Measurements from ENCODE around the gene SUMO3. TPM values are rescaled to one million over a fixed set of nuclear protein-coding genes. Genes with fewer than 3 reads are reported as not detected.

Gene SUMO3
- total RNA-seq, 1 donor from 2014 or later: 72.7 TPM

- DNase-seq (ENCODE audit: low read depth in 2 of 2): no peak
Observed at GRCh38 chr21:44761011-44761729, 56.7 kb downstream of the SUMO3 start.

GRCh38 chr21:44760376-44760775 lies 57.5 kb downstream of the SUMO3 start:
- no peak for DNase-seq (ENCODE audit: low read depth in 2 of 2)

- no peak for DNase-seq (ENCODE audit: low read depth in 2 of 2)
Observed at GRCh38 chr21:44759628-44760285, 58.1 kb downstream of the SUMO3 start.

- no peak for DNase-seq (ENCODE audit: low read depth in 2 of 2)
Observed at GRCh38 chr21:44758781-44759627, 58.9 kb downstream of the SUMO3 start.

- no peak for DNase-seq (ENCODE audit: low read depth in 2 of 2)
Observed at GRCh38 chr21:44758141-44758561, 59.7 kb downstream of the SUMO3 start.

- DNase-seq (ENCODE audit: low read depth in 2 of 2): no peak
Observed at GRCh38 chr21:44757731-44758130, 60.1 kb downstream of the SUMO3 start.

GRCh38 chr21:44756423-44757185 lies 61.3 kb downstream of the SUMO3 start:
- DNase-seq (ENCODE audit: low read depth in 2 of 2): no peak

Other genes starting within 250 kb of the SUMO3 start
- gene KRTAP10-4, start 244.3 kb downstream of the SUMO3 start, total RNA-seq: not detected in 2 replicates
- gene KRTAP10-5, start 237.5 kb downstream of the SUMO3 start, total RNA-seq: not detected in 2 replicates
- not detected in 2 replicates for gene KRTAP10-6, start 225.6 kb downstream of the SUMO3 start, total RNA-seq
- not detected in 2 replicates for gene KRTAP10-7, start 217.5 kb downstream of the SUMO3 start, total RNA-seq
- not detected in 2 replicates for gene KRTAP10-8, start 206.0 kb downstream of the SUMO3 start, total RNA-seq
- gene KRTAP10-9, start 191.0 kb downstream of the SUMO3 start, total RNA-seq: not detected in 2 replicates
- gene KRTAP10-10, start 180.7 kb downstream of the SUMO3 start, total RNA-seq: not detected in 2 replicates
- gene KRTAP10-11, start 171.6 kb downstream of the SUMO3 start, total RNA-seq: not detected in 2 replicates
- not detected in 2 replicates for gene KRTAP12-4, start 163.4 kb downstream of the SUMO3 start, total RNA-seq
- gene KRTAP12-3, start 160.1 kb downstream of the SUMO3 start, total RNA-seq: not detected in 2 replicates
- not detected in 2 replicates for gene KRTAP12-2, start 151.1 kb downstream of the SUMO3 start, total RNA-seq
- gene KRTAP12-1, start 135.9 kb downstream of the SUMO3 start, total RNA-seq: not detected in 2 replicates
- not detected in 2 replicates for gene KRTAP10-12, start 120.9 kb downstream of the SUMO3 start, total RNA-seq
- 0.13 TPM in 2 replicates for gene TSPEAR, start 106.5 kb downstream of the SUMO3 start, total RNA-seq
- 65.0 and 106 TPM in 2 replicates for gene UBE2G2, start 16.2 kb downstream of the SUMO3 start, total RNA-seq
- 256 and 343 TPM in 2 replicates for gene PTTG1IP, start 55.6 kb upstream of the SUMO3 start, total RNA-seq
- gene ITGB2, start 102.8 kb upstream of the SUMO3 start, total RNA-seq: 0.13 and 0.25 TPM in 2 replicates
- gene SLX9, start 122.0 kb upstream of the SUMO3 start, total RNA-seq: 17.1 and 17.8 TPM in 2 replicates